ENCODE data around the gene MATN3.

Gene MATN3

DNA sequence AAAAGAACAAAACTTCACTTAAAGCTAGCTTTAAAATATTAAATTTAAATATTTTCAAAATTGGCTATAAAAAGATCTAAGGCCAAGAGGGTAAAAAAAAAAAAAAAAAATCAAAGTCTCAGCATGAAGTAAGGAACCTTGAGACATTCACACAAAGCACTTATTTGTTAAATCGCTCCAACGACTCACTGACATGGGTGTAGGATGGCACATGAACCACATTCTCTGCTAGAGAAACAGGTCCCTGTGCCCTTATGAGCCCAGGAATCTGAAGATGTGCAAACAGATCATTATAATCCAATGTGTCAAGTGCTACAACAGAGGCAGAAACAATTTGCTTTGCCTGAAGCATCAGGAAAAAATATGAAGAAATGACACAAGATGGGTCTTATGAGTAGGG is 25.2 kb upstream of the MATN3 start:
- Histone ChIP-seq H3K4me1 (ENCODE audit: control extremely low read depth in 1 of 4, control insufficient read depth in 4 of 4, insufficient read depth in 4 of 4, low read length in 3 of 4) (peaks cover 0 to 9% (median 4%) of the 10 kb centered on the region in 4 experiments), H3K27me3 (replicated peaks in 2 of 5; ENCODE audit: control insufficient read depth in 4 of 5, insufficient read depth in 5 of 5, low read length in 4 of 5) (no peaks in the 10 kb centered on the region), H3K4me3 (ENCODE audit: control insufficient read depth in 1 of 7, extremely low read depth in 1 of 7, insufficient read depth in 4 of 7, low read depth in 2 of 7, low read length in 6 of 7) (no peak overlapping the region), H3K36me3 (ENCODE audit: control insufficient read depth in 4 of 4, insufficient read depth in 4 of 4, low read length in 3 of 4) (peaks cover 31 to 84% (median 71%) of the 10 kb centered on the region in 4 experiments), H3K9me3 (ENCODE audit: control extremely low read depth in 1 of 5, control insufficient read depth in 4 of 5, insufficient read depth in 2 of 5, low read depth in 1 of 5, low read length in 4 of 5) (no peaks in the 10 kb centered on the region), H3K27ac (ENCODE audit: insufficient read depth in 1 of 2, low read depth in 1 of 2, low read length in 2 of 2, poor library complexity in 1 of 2, severe bottlenecking in 2 of 2) (no peak overlapping the region)
- POLR2A ChIA-PET, result interaction anchor here (0.7 kb wide), 1 partner anchor 12 kb away, joined by 4 read pairs; no protein-coding TSS in a partner anchor
- DNase-seq, result no peak
- CTCF ChIA-PET, result interaction anchor here (0.7 to 5.1 kb wide), 4 partner anchors 9 to 57 kb away, joined by 3 to 28 read pairs (median 5); partner anchors contain the start of gene LAPTM4A
- 100% methylated on average over 2 of the region's 2 CpGs for whole genome bisulfite sequencing (ENCODE audit: insufficient coverage)

GRCh38 chr2:20035955-20036666 is 23.6 kb upstream of the MATN3 start:
- POLR2A ChIA-PET, result interaction anchor here (0.9 to 1.5 kb wide), 2 partner anchors 12 to 14 kb away, joined by 3 read pairs; no protein-coding TSS in a partner anchor
- Histone ChIP-seq H3K9me3 (ENCODE audit: control extremely low read depth in 1 of 5, control insufficient read depth in 4 of 5, insufficient read depth in 2 of 5, low read depth in 1 of 5, low read length in 4 of 5) (no peaks in the 10 kb centered on the region), H3K4me3 (ENCODE audit: control insufficient read depth in 1 of 7, extremely low read depth in 1 of 7, insufficient read depth in 4 of 7, low read depth in 2 of 7, low read length in 6 of 7) (no peak overlapping the region), H3K4me1 (ENCODE audit: control extremely low read depth in 1 of 4, control insufficient read depth in 4 of 4, insufficient read depth in 4 of 4, low read length in 3 of 4) (peaks cover 0 to 7% (median 4%) of the 10 kb centered on the region in 4 experiments), H3K27ac (ENCODE audit: insufficient read depth in 1 of 2, low read depth in 1 of 2, low read length in 2 of 2, poor library complexity in 1 of 2, severe bottlenecking in 2 of 2) (peak overlapping the region; percentile 26 to 37), H3K27me3 (replicated peaks in 2 of 5; ENCODE audit: control insufficient read depth in 4 of 5, insufficient read depth in 5 of 5, low read length in 4 of 5) (no peaks in the 10 kb centered on the region), H3K36me3 (ENCODE audit: control insufficient read depth in 4 of 4, insufficient read depth in 4 of 4, low read length in 3 of 4) (peaks cover 26 to 96% (median 79%) of the 10 kb centered on the region in 4 experiments)
- CTCF ChIA-PET, result interaction anchor here (1.0 to 5.1 kb wide), 4 partner anchors 8 to 61 kb away, joined by 4 to 28 read pairs (median 6); partner anchors contain the start of gene LAPTM4A
- 94% methylated on average over 4 of the region's 4 CpGs for WGBS (ENCODE audit: insufficient coverage)
- peak in 2 of 3 donors; percentile 44 to 68 for DNase-seq

- POLR2A ChIA-PET, result interaction anchor here (2.2 kb wide), 1 partner anchor 16 kb away, joined by 7 read pairs; the partner anchor contains the start of gene LAPTM4A
- Histone ChIP-seq H3K9me3 (ENCODE audit: control extremely low read depth in 1 of 5, control insufficient read depth in 4 of 5, insufficient read depth in 2 of 5, low read depth in 1 of 5, low read length in 4 of 5) (peaks cover 0 to 6% (median 0%) of the 10 kb centered on the region in 5 experiments), H3K27ac (ENCODE audit: insufficient read depth in 1 of 2, low read depth in 1 of 2, low read length in 2 of 2, poor library complexity in 1 of 2, severe bottlenecking in 2 of 2) (no peak overlapping the region), H3K36me3 (ENCODE audit: control insufficient read depth in 4 of 4, insufficient read depth in 4 of 4, low read length in 3 of 4) (peaks cover 20 to 97% (median 81%) of the 10 kb centered on the region in 4 experiments), H3K4me3 (ENCODE audit: control insufficient read depth in 1 of 7, extremely low read depth in 1 of 7, insufficient read depth in 4 of 7, low read depth in 2 of 7, low read length in 6 of 7) (no peak overlapping the region), H3K4me1 (ENCODE audit: control extremely low read depth in 1 of 4, control insufficient read depth in 4 of 4, insufficient read depth in 4 of 4, low read length in 3 of 4) (peaks cover 0 to 7% (median 4%) of the 10 kb centered on the region in 4 experiments), H3K27me3 (replicated peaks in 2 of 5; ENCODE audit: control insufficient read depth in 4 of 5, insufficient read depth in 5 of 5, low read length in 4 of 5) (no peaks in the 10 kb centered on the region)
- DNase-seq, result no peak
- WGBS (ENCODE audit: insufficient coverage), result 100% methylated on average over 1 of the region's 2 CpGs
- CTCF ChIA-PET, result interaction anchor here (0.8 to 5.1 kb wide), 6 partner anchors 10 to 100 kb away, joined by 3 to 28 read pairs (median 3); partner anchors contain the start of gene LAPTM4A
Observed at GRCh38 chr2:20034821-20035220, 22.4 kb upstream of the MATN3 start.

GRCh38 chr2:20034218-20034617 is 21.8 kb upstream of the MATN3 start:
- POLR2A ChIA-PET, result interaction anchor here (2.2 kb wide), 1 partner anchor 17 kb away, joined by 7 read pairs; the partner anchor contains the start of gene LAPTM4A
- Histone ChIP-seq H3K27me3 (replicated peaks in 2 of 5; ENCODE audit: control insufficient read depth in 4 of 5, insufficient read depth in 5 of 5, low read length in 4 of 5) (no peaks in the 10 kb centered on the region), H3K27ac (ENCODE audit: insufficient read depth in 1 of 2, low read depth in 1 of 2, low read length in 2 of 2, poor library complexity in 1 of 2, severe bottlenecking in 2 of 2) (no peak overlapping the region), H3K36me3 (ENCODE audit: control insufficient read depth in 4 of 4, insufficient read depth in 4 of 4, low read length in 3 of 4) (peaks cover 21 to 99% (median 75%) of the 10 kb centered on the region in 4 experiments), H3K4me3 (ENCODE audit: control insufficient read depth in 1 of 7, extremely low read depth in 1 of 7, insufficient read depth in 4 of 7, low read depth in 2 of 7, low read length in 6 of 7) (no peak overlapping the region), H3K9me3 (ENCODE audit: control extremely low read depth in 1 of 5, control insufficient read depth in 4 of 5, insufficient read depth in 2 of 5, low read depth in 1 of 5, low read length in 4 of 5) (peaks cover 0 to 8% (median 0%) of the 10 kb centered on the region in 5 experiments), H3K4me1 (ENCODE audit: control extremely low read depth in 1 of 4, control insufficient read depth in 4 of 4, insufficient read depth in 4 of 4, low read length in 3 of 4) (peaks cover 0 to 7% (median 4%) of the 10 kb centered on the region in 4 experiments)
- 100% methylated on average over 4 of the region's 4 CpGs for WGBS (ENCODE audit: insufficient coverage)
- CTCF ChIA-PET, result interaction anchor here (0.8 to 5.1 kb wide), 6 partner anchors 10 to 99 kb away, joined by 3 to 28 read pairs (median 3); partner anchors contain the start of gene LAPTM4A
- DNase-seq, result no peak

GRCh38 chr2:20033322-20033721 is 20.9 kb upstream of the MATN3 start:
- ChIA-PET CTCF (interaction anchor here (0.8 to 5.1 kb wide), 6 partner anchors 10 to 67 kb away, joined by 3 to 28 read pairs (median 4); partner anchors contain the start of gene LAPTM4A), POLR2A (interaction anchor here (2.2 kb wide), 1 partner anchor 18 kb away, joined by 7 read pairs; the partner anchor contains the start of gene LAPTM4A)
- Histone ChIP-seq H3K27ac (ENCODE audit: insufficient read depth in 1 of 2, low read depth in 1 of 2, low read length in 2 of 2, poor library complexity in 1 of 2, severe bottlenecking in 2 of 2) (no peak overlapping the region), H3K36me3 (ENCODE audit: control insufficient read depth in 4 of 4, insufficient read depth in 4 of 4, low read length in 3 of 4) (peaks cover 23 to 99% (median 70%) of the 10 kb centered on the region in 4 experiments), H3K27me3 (replicated peaks in 2 of 5; ENCODE audit: control insufficient read depth in 4 of 5, insufficient read depth in 5 of 5, low read length in 4 of 5) (no peaks in the 10 kb centered on the region), H3K9me3 (ENCODE audit: control extremely low read depth in 1 of 5, control insufficient read depth in 4 of 5, insufficient read depth in 2 of 5, low read depth in 1 of 5, low read length in 4 of 5) (peaks cover 0 to 17% (median 3%) of the 10 kb centered on the region in 5 experiments), H3K4me1 (ENCODE audit: control extremely low read depth in 1 of 4, control insufficient read depth in 4 of 4, insufficient read depth in 4 of 4, low read length in 3 of 4) (peaks cover 0 to 7% (median 4%) of the 10 kb centered on the region in 4 experiments), H3K4me3 (ENCODE audit: control insufficient read depth in 1 of 7, extremely low read depth in 1 of 7, insufficient read depth in 4 of 7, low read depth in 2 of 7, low read length in 6 of 7) (no peak overlapping the region)
- WGBS (ENCODE audit: insufficient coverage), result 100% methylated on average over 2 of the region's 3 CpGs
- DNase-seq, result no peak

- Histone ChIP-seq H3K4me1 (ENCODE audit: control extremely low read depth in 1 of 4, control insufficient read depth in 4 of 4, insufficient read depth in 4 of 4, low read length in 3 of 4) (no peaks in the 10 kb centered on the region), H3K27ac (ENCODE audit: insufficient read depth in 1 of 2, low read depth in 1 of 2, low read length in 2 of 2, poor library complexity in 1 of 2, severe bottlenecking in 2 of 2) (no peak overlapping the region), H3K9me3 (ENCODE audit: control extremely low read depth in 1 of 5, control insufficient read depth in 4 of 5, insufficient read depth in 2 of 5, low read depth in 1 of 5, low read length in 4 of 5) (peaks cover 0 to 26% (median 3%) of the 10 kb centered on the region in 5 experiments), H3K36me3 (ENCODE audit: control insufficient read depth in 4 of 4, insufficient read depth in 4 of 4, low read length in 3 of 4) (peaks cover 16 to 82% (median 53%) of the 10 kb centered on the region in 4 experiments), H3K4me3 (ENCODE audit: control insufficient read depth in 1 of 7, extremely low read depth in 1 of 7, insufficient read depth in 4 of 7, low read depth in 2 of 7, low read length in 6 of 7) (no peak overlapping the region), H3K27me3 (replicated peaks in 2 of 5; ENCODE audit: control insufficient read depth in 4 of 5, insufficient read depth in 5 of 5, low read length in 4 of 5) (no peaks in the 10 kb centered on the region)
- CTCF ChIA-PET, result interaction anchor here (1.7 to 3.3 kb wide), 2 partner anchors 15 to 22 kb away, joined by 3 to 14 read pairs; partner anchors contain the start of gene LAPTM4A
- 46% methylated on average over 2 of the region's 6 CpGs for WGBS (ENCODE audit: insufficient coverage)
- no peak for DNase-seq
- POLR2A ChIA-PET, result no interaction called here
Observed at GRCh38 chr2:20030224-20030623, 17.8 kb upstream of the MATN3 start.
